Colon (tissue), 2 donors: ENCODE measurements around the gene KCTD13.
"Not testable (repeated sequence)": the region's sequence is repeated elsewhere in the genome, so short reads cannot be mapped to it uniquely, and the experiment has no call there.

Experiments
- FAIRE-seq: peaks from 2 replicates; lab custom pipeline; 2012; peaks lifted over from hg19 to GRCh38; lab: Jason Lieb, UNC
- donor health status: control.
- donor health status: control.

The KCTD13 gene

DNA sequence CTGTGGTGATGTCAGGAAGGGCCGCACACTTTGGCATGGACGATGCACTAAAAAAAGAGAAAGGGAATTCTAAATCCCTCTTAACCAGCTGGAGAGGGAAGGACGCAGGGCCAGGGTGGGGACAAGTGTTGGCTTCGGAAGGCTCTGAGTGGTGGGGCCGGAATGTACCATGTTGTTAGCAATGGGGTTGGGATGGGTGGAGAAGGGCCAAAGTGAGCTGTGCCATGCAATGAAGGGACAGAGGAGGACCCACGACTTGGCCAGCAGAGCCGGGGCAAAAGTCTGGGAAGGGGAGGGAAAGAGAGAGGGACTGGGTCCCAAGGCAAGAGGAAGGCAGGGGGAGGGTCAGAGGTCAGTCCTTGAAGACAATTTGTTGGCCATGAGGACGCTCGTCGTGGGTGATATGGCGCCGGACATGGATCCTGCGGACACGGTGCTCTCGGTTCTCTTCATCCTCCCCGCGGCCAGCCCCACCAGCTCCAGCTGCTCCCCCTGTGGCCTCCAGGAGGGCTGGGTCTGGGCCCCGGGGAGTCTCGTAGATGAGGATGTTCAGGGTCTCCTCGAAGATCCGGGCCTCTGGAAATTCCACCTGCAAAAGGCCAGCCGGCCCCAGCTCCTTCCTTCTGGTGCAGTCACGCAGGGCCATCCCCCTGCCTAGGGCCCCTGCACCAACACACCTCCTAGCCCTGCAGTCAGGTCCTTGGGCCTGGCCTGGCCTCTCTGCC is 19.3 kb downstream of the KCTD13 start:
- no peak for FAIRE-seq

DNA sequence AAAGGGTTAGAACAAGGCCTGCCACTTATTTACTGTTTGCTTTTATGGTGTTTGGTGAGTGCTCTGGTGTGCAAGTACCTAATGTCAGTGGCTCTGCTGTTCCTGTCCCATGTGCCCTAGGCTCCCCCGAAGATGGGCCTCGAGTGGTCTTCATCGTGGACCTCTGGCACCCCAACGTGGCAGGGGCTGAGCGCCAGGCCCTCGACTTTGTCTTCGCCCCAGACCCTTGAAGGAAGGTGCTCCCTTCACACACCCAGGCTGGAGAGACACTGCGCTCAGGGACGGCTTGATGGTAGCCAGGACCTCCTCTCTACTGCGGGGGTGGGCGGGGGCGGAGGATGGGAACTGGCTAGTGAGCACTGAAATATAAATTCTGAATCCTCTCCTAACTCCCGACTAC is 20.4 kb downstream of the KCTD13 start:
- FAIRE-seq: no peak

DNA sequence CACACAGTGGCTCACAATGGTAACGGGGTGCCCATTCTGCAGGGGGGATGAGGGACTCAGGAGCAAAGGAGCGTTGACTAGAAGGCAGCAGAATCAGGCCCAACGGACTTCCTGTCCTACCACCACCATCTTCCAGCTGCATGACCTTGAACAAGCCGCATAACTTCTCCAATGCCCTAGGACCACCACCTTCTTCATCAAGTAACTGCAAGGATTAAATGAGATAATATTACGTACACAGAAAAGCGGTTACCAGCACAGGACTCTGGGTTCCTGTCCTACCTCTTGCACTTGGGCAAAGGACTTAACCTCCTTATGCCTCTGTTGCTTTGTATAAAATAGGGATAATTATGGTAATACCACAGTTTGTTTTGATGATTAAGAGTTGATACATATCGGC is 21.1 kb downstream of the KCTD13 start:
- FAIRE-seq: no peak

DNA sequence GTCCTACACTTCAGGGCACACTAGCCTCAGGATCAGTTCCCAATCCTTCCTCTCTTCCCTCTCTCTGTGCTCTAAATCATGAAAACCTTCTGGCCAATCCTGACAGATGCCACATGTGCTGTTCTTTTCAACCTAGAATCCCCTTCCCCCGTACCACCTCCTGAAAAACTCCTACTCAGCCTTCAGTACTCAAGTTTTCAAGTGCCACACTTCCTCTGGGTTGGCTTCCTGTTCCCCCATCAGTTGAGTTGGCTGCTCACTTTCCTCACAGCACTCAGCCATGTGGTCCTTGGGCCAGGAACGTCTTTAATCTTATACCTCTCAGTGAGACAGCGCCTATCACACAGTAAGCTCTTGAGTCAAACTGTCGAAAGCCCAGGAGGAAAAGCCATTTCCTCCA is 22.4 kb downstream of the KCTD13 start:
- FAIRE-seq: no peak

DNA sequence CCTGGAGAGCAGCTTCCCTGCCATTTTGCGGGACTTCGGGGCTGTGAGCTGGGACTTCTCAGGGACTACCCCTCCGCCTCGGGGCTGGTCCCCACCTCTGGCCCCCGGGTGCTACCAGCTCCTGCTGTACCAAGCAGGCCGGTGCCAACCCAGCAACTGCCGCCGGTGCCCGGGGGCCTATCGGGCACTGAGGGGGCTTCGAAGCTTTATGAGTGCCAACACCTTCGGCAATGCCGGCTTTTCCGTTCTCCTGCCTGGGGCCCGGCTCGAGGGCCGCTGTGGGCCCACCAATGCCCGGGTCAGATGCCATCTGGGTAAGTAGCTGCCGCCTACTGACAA is 24.4 kb downstream of the KCTD13 start:
- no peak for FAIRE-seq

DNA sequence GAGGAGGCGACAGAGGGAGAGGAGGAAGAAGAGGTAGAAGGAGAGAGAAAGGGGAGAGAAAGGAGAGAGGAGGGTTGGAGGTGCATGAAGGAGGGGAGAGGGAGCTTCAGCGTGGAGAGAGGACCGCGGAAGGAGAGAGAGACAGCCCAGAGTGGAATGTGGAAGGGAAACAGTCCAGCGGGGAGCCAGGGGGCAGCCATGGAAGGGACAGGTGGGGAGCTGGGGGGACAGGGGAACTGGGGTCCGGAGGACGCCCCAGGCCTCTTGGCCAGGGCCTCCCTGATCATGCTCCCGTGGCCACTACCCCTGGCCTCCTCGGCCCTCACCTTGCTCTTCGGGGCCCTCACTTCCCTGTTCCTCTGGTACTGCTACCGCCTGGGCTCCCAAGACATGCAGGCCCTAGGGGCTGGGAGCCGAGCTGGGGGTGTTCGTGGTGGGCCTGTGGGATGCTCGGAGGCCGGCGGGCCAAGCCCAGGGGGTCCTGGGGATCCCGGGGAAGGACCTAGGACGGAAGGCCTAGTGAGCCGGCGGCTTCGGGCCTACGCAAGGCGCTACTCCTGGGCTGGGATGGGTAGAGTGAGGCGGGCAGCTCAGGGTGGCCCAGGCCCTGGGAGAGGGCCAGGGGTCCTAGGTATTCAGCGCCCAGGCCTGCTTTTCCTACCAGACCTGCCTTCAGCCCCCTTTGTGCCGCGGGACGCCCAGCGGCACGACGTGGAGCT is 25.0 kb downstream of the KCTD13 start:
- FAIRE-seq: no peak

DNA sequence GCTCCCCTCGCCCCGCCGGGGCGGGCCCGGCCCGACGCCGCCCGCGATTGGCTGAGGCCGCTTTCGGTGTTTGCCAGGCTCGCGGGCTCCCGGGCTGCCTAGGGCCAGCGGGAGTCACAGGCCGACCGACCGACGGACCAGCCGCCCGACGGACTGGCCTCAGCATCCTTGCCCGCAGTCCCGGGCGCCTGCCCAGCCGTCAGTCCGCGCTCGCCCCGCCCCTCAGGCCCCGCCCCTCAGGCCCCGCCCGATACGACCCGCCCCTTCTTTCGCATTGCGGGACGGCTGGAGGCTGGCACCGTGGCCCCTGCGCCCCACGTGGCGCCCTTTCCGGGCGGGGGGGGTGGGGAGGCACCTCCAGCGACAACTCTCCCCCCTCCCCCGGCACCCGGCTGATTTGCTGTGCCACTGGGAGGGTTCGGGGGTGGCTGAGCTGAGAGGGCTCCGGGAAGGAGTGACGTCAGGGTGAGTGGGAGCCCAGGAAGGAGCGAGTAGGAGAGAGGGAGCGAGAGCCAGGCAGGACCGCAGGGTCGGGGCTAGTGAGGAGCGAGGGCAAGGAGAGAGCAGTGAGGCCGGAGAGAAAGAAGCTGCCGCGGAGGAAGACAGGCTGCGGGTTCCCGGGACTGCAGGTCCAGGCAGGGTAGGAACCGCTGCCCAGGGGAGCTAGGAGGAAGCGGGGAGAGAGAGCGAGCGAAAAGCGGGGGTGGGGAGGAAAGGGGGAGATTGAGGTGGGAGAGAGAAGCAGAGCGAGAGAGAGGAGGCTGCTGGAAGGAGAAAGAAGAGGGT is 25.7 kb downstream of the KCTD13 start, which contains the start of gene ASPHD1:
Gene ASPHD1 (plus strand): TSS at position 387 of the 786 bp plus-strand sequence. CDS start 484 bp downstream, outside the sequence.
- no peak for FAIRE-seq

DNA sequence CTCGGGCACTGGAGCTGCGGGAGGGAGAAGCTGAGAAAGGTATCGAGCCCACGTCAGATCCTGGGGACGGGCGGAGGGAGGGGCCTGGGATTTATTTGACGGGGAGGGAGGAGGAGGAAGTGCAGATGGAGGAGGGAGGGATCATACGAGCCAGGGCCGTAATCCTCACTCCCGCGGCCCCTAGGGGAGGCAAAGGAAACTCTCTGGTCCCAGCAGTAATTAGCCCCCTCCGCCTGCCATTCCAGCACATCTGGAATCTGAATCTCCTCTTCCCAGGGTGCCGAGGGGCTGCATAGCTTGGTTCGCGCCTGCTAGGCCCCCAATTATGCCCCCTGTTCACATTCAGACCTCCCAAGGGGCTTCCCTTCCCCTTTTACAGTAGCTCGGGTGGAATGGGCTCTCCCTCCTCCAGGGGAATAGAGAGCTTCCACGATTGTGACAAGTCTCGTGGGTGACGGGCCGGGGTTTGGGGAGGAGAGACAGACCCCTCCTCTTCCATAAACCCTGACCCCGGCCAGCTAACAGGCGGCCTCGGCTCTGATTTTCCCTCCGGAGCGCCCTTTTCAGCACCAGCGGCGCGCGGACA is 26.4 kb downstream of the KCTD13 start, which contains the start of gene SEZ6L2:
Gene SEZ6L2 (minus strand): TSS at position 35 of the 586 bp plus-strand sequence. CDS start 531 bp downstream, outside the sequence.
- no peak for FAIRE-seq

DNA sequence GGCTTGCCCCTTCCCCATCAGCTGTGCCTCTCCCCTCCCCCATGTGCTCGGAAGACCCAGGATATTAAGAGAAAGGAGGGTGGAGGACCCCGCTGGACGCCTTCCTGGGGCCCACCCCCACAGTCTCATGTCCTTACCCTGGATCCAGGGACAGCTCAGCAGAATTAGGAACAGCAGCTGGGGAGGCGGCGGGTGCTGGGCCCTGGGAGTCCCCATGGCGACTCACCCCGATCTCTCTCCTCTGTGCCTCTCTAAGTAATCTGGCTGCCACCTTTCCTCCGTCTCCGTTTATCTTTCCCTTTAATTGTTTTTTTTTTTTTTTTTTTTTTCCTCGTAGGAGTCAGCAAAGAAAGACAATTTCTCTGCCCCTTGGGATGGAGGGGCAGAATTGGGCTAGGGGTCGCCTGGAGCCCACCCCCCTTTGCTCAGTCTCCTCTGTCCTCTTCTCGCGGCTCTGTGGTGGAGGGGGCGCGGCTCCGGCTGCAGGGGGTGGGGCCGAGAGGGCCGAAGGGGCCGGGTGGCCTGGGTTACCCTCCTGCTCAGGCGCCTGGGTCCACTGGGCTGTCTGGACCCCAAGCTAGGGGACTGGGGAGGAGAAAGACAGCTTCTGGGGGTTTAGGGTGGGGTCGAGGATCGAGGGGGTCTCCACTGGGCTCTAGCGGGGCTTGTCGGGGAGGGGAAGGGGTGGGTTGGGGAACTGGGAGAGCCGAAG is 27.1 kb downstream of the KCTD13 start:
- no peak for FAIRE-seq

DNA sequence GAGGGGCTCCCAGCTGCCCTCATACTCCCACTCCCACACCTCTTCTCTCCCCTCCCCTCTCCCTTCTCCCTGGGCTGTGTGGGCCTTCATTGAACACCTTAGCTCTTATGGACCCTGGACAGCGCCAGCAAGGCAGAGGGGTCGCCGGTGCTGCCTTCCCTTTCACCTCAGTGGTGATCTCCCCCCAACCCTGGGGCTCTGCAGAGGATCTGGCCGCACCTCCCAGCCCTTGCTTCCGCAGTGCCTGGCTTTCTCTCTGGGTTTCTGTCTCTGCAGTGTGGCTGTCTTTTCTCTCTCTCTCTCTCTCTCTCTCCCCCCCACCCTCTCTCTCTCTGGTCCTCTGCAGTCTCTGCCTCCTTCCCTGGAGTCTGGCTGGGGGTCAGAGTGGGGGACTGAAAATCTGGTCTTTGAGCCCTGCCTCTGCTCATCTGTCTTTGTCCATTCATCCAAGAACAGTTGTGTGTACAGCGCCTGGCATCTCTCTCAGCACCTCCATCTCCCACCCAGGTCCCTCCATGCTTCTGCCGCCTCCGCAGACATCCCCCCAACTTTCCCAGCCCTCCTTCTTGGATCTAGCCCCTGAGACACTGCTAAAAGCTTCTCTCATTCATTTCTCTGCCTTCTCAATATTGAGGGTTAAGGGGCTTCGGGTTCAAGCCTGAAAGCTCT is 27.8 kb downstream of the KCTD13 start:
- no peak for FAIRE-seq

DNA sequence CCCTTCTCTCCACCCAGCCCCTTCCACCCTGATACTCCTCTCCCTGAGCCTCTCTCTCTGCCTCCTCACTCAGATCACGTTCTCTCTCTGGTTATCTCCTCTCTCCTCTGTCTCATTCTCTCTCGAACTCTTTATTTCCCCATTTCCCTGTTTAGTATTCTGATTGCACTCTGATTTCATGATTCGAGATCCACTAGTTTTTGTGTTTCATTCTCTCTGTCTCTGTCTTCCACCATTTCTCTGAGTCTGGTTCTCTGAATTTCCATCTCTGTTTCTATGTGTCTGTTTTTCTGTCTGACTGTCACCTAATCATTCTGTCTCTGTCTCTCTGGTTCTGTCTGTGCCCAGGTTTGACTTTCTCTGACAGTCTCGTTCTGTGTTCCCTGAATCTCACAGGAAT is 28.7 kb downstream of the KCTD13 start:
- no peak for FAIRE-seq

DNA sequence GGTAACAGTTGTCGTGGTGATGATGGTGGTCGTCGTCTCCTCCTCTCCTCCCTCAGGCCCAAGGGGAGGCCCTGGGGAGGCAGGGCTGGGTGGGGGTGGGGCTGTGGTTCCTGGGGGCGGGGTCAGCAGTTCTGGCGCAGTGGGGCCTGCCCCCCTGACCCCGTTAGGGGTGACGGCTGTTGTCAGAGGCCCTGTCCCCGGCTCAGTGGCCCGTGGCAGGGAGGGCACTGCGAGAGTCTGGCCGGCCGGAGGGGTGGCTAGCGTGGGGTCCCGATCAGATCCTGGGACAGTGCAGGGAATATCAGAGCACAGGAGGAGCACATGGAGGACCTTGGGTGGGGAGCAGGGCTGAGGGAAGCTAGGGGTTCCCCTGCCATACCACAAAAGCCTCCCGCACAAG is 29.2 kb downstream of the KCTD13 start:
- FAIRE-seq: no peak

DNA sequence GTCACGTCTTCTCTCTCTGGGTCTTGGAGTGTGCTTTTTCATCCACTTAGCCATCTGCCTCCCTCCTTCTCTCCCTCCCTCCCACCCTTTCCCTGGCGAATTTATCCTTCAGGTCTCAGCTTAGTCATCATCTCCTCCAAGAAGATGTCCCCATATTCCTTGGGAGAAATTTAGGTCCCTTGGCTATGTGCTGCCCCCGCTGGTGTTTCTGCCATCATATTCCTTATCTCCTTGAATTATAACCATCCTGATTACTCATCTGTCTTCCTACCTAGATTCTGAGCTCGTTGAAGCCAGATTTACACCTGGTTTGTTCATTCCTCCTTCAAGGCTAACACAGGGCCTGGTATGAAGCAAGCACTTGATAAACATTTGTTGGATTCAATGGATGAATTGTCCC is 31.7 kb downstream of the KCTD13 start:
- FAIRE-seq: no peak

DNA sequence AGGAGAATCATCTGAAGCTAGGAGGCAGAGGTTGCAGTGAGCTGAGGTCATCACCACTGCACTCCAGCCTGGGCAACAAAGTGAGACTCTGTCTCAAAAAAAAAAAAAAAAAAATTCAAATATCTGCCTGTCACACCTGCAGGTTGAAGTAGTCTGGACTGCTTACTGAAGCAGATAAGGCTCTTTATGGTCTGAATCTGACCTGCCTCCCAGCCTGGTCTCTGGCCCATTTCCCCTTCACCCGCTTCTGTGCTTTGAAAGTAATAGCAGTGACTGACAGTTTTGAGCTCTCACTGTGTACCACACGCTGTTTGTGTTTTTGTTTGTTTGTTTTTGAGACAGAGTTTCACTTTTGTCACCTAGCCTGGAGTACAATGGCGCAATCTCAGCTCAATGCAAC is 32.5 kb downstream of the KCTD13 start:
- FAIRE-seq: no peak

DNA sequence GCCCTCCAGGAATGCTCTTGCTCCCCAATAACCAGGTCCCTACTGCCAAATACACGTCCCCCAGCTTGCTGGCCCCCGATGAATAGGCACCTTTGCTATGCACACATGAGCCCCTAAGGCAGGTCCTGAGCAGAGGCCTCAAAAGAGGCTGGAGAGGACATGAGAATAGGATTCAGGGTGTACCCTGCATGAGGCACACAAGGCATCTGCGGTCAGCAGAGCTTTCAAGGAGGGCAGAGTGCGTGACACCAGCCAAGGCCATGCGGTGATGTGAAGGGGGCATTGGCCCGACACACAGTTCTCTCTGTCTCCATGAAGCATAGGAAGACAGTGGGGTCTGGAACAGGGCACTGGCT is 33.6 kb downstream of the KCTD13 start:
- no peak for FAIRE-seq

DNA sequence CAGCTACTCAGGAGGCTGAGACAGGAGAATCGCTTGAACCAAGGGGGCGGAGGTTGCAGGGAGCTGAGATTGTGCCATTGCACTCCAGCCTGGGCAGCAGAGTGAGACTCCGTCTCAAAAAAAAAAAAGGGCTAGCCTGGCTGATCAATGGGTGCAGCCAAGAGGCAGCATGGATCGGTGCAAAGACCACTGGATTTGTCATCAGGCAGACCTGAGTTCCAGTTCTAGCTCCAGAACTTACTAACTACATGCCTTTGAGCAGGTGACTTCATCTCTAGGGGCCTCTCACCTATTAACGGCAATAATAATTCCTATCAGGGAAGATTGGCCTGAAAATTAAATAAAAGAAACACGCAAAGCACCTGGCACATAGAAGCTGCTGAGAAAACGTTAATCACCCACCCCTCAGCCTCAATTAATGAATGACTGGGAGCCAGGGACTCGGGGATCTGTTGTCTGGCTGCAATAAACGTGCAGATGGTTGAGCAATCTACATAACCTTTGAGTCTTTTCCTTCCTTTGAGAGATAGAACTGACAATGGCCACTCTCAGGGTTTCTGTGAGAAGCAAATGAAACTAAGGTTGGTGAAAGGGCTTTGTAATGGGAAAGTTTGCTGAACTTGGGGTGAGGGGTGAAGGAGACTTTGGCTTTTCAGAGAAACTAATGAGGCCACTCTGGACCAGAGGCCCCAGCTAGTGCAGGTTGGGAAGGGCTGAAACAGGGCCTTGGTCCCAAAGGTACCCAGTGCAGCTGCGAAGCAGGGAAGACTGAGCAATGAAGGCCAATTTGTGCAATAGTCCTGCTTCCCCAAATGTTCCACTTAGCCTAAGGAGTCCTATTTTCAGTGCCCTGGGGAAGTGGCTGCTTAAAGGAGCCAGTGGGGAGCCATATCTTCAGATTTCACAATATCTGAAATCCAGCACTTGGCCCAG is 34.2 kb downstream of the KCTD13 start:
- no peak for FAIRE-seq

DNA sequence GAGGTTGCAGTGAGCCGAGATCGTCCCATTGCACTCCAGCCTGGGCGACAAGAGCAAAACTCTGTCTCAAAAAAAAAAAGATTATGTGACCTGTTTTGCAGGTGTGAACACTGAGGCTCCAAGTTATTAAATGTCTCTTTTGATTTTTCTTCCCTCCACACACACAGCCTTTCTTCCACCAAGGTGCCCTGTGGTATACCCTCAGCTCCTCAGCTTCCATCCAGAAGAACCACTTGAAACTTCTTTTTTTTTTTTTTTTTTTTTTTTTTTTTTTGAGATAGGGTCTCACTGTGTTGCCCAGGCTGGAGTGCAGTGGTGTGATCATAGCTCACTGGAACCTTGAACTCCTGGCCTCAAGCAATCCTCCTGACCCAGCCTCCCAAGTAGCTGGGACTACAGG is 36.7 kb downstream of the KCTD13 start:
- not testable (repeated sequence) for FAIRE-seq

DNA sequence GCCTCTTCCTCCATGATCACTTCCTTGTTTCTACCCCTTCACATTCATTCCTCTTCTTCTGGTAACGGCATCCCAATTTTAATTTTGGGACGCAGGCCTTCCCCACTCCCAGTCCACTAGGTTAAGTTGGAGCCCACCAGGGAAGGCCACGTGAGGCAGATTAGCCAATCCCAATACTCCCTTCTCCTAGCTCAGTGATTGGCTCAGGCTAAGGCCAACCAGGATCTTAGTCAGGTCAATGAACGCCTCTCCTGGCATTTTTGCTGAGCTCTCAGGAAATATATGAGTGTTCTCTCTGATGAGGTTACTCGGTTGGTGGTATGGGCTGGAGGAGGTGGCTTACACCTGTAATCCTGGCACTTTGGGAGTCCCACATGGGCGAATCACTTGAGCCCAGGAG is 42.0 kb downstream of the KCTD13 start:
- FAIRE-seq: no peak

DNA sequence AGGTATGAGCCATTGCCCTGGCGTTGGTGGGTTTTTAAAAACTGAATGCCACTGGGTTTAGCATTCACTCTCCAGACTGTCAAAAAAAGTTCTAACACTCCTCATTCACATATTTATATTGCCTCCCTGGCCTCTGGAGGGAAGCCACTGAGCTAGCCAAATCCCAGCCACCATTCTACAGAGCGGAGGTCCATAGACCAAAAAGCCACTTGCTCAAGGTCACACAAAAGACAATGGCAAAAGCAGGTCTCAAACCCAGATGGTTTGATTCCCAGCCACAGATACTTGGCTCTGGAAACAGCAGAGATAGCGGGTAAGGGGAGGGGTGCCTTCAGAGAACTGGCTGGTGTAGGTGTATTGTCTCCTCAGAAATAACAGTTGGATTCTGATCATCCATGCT is 45.0 kb downstream of the KCTD13 start:
- FAIRE-seq: no peak

DNA sequence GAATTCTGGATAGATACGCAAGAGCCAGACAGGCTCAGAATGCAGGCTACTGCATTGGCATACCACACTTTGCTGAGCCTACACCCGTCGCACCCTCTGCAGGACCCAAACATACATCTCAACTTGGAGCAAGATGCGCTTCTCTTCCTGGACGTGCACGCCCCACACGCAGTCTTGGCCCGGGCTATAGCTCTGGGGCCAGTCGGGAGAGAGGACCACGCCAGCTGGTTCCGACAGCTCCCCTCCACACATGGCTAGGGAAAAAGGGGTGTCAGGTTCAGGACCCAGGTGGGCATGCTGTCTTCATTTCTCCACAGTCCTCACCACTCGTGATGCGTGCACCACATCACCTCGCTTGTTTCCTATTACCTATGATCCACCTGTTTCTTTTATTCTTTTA is 47.9 kb downstream of the KCTD13 start:
- no peak for FAIRE-seq
